ENCODE data around the gene EEF2K.

EEF2K gene

DNA sequence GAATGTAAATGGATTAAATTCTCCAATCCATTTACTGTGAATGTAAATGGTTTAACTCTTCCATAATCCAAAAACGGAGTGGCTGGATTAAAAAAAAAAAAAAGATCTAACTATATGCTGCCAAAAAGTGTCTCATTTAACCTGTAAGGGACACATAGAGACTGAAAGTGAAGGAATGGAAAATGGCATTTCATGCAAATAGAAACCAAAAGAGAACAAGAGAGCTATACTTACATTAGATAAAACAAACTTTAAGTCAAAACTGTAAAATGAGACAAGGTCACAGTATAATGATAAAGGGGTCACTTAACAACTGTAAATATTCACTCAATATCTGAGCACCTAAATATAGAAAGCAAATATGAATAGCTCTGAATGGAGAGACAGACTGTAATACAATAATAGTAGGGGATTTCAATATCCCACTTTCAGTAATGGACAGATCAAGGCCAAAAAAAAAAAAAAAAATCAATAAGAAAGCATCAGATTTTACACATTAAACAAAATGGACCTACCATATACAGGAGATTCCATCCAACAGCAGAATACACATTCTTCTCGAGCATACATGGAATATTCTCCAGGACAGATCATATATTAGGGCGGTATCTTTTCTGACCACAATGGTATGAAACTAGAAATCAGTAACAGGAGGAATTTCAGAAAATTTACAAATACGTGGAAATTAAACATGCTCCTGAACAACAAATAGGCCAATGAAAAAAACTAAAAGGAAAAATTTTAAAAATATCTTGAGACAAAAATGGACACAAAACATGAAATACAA is 132.0 kb downstream of the EEF2K start:
- DNase-seq, result no peak
